ENCODE data around the gene LIME1.

- TF ChIP-seq CTCF (IDR thresholded peaks at IDR 0.05) (no peak), POLR2A (IDR thresholded peaks at IDR 0.05) (no peak)
Observed at GRCh38 chr20:63706027-63706695, 30.3 kb upstream of the LIME1 start.
